Activated naive CD8-positive, alpha-beta T cell (primary cell): Measurements from ENCODE around the gene NMNAT3.

Experiments used
- H3K27ac Mint-ChIP-seq: one replicate; pipeline ENCODE4 v1.8.0; 2021; ENCODE audit warnings: mixed read lengths
- H3K27me3 Mint-ChIP-seq: one replicate; pipeline ENCODE4 v1.8.0; 2021; ENCODE audit warnings: mixed read lengths
- H3K36me3 Mint-ChIP-seq: one replicate; pipeline ENCODE4 v1.8.0; 2021; ENCODE audit warnings: mixed read lengths
- H3K4me1 Mint-ChIP-seq: one replicate; pipeline ENCODE4 v1.8.0; 2021; ENCODE audit warnings: low read depth, mixed read lengths
- H3K4me3 Mint-ChIP-seq: one replicate; pipeline ENCODE4 v1.8.0; 2021; ENCODE audit warnings: mild to moderate bottlenecking, mixed read lengths
- H3K9me3 Mint-ChIP-seq: one replicate; pipeline ENCODE4 v1.8.0; 2021; ENCODE audit warnings: low read depth, mixed read lengths

NMNAT3 gene

DNA sequence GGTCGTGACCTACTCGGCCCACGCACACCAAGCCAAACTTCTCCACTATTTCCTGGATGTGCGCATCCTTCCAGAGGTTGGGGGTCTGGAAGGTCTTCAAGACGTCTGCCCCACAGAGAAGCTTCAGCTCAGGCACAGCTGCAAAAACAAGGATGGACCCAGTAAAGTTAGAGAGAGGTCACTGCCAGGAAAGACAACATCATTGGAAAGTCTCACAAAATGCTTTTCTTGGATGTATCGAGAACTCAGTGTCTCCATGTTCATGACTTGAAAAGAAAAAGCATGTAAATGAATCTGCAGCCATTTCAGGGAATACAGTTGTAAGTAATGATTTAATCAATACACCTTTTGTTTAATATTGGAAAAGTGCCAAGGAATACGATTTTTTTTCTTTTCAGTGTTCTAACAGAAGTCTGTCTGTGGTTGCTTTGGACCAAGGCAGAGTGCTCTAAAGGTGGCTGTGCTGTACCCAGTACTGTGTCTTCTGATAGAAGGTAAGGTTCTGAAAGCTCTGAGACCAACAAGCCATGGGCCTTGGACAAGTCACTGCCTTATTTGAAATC is 116.4 kb downstream of the NMNAT3 start:
- Mint-ChIP-seq H3K36me3 (no peaks in the 10 kb centered on the region), H3K27me3 (no peaks in the 10 kb centered on the region), H3K4me1 (no peaks in the 10 kb centered on the region), H3K4me3 (no peak overlapping the region), H3K9me3 (no peaks in the 10 kb centered on the region), H3K27ac (no peak overlapping the region)

DNA sequence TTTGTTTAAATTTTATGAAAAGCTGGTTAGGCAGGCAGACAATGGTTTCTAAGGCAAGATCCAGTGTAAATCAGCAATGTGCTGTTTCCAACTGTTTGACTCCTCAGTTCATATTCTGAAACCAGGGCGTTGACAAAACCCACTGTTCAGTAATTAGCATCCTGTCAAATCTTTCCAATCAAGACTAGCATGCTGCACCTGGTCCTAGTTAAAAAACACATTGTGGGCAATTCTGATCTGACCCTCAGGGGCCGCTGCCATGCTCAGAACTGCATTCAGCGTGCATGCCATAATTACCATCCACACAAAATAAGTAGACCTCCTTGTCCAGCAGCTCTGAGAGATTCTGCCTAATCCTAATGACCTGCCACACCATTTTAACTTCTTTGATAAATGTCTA is 117.4 kb downstream of the NMNAT3 start:
- Mint-ChIP-seq H3K27me3 (no peaks in the 10 kb centered on the region), H3K4me1 (no peaks in the 10 kb centered on the region), H3K36me3 (no peaks in the 10 kb centered on the region), H3K27ac (no peak overlapping the region), H3K9me3 (no peaks in the 10 kb centered on the region), H3K4me3 (no peak overlapping the region)

DNA sequence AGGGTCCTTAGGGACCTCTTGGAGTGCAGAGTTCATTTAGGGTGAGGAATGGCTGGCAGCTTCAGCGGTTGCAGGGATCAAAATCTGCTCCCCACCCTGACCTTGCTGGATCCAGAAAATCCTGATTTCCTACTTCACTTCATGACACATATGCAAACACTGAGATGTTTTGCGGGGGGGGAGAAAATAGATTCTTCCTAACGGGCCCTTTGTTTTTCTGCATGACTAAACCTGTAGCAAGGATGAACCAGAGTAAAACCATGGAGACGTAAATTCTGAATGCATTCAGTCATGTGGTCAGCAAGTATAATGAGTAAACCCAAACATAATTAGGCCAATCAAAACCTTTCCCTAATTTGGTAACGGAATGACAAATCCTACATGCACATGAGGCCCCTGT is 118.2 kb downstream of the NMNAT3 start:
- H3K27me3 Mint-ChIP-seq = no peaks in the 10 kb centered on the region
- H3K27ac Mint-ChIP-seq = no peak overlapping the region
- H3K4me1 Mint-ChIP-seq = no peaks in the 10 kb centered on the region
- H3K4me3 Mint-ChIP-seq = no peak overlapping the region
- H3K36me3 Mint-ChIP-seq = no peaks in the 10 kb centered on the region
- no peaks in the 10 kb centered on the region for H3K9me3 Mint-ChIP-seq

DNA sequence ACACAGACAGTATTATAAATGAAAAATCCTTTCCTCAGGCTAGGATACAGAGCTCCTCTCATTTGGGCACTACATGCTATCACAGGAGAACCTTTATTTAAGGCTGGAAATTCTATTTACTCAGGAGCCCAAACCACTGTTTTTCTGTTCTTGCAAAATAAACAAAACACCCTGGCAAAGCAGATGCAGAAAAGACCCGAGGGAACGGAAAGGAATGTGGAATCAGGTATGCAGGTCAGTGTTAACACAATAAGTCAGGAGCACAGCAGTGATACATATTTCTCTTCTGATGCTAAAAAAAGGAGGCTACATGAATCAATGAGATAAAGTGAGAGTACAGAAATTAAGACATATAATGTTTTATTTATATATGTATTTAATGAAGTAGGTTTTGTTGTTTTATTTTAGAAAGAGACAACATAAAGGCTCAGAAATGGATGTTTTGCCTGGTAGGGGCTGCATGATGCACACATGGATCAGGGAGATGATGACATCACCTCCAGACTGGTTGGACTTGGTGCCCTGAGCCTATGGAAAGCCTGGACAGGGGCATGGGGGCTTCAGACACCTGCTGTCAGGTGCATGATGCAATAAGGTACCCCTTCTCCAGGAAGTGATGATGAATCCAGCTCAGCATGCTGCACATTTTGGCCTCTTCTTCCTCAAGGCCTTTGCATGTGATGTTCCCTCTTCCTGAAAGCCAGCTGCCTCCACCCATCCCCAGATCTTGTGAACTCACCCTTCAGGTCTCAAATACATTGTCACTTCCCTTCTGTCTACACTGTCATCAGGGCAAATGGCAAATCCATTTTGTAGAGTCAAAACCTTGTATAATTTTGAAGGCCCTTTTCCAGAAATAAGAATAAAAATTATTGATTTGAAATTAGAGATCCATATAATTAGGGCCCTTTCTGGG is 119.2 kb downstream of the NMNAT3 start:
- no peak overlapping the region for H3K27ac Mint-ChIP-seq
- H3K27me3 Mint-ChIP-seq = no peaks in the 10 kb centered on the region
- no peaks in the 10 kb centered on the region for H3K4me1 Mint-ChIP-seq
- H3K9me3 Mint-ChIP-seq = no peaks in the 10 kb centered on the region
- no peak overlapping the region for H3K4me3 Mint-ChIP-seq
- H3K36me3 Mint-ChIP-seq = no peaks in the 10 kb centered on the region

DNA sequence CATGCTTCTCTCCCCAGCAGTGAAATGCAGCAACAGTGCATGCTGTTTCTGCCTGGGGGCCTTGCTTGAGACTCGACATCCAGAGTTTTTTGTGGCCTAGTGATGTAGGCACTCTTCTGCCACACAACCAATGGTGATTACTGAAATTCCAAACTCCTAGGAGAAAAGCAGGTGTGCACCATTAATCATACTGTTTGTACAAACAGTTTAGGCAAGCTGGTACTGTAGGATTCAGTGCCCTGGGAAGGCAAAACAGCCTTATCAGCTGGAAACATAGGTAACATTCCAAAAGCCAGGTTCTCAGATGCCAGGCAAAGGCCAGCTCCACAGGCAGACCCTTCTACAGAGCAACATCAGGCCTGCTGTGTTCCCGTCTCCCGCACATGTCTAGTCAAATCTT is 120.7 kb downstream of the NMNAT3 start:
- no peaks in the 10 kb centered on the region for H3K9me3 Mint-ChIP-seq
- H3K4me1 Mint-ChIP-seq = no peaks in the 10 kb centered on the region
- H3K36me3 Mint-ChIP-seq = no peaks in the 10 kb centered on the region
- H3K27ac Mint-ChIP-seq = no peak overlapping the region
- H3K4me3 Mint-ChIP-seq = no peak overlapping the region
- H3K27me3 Mint-ChIP-seq = no peaks in the 10 kb centered on the region

DNA sequence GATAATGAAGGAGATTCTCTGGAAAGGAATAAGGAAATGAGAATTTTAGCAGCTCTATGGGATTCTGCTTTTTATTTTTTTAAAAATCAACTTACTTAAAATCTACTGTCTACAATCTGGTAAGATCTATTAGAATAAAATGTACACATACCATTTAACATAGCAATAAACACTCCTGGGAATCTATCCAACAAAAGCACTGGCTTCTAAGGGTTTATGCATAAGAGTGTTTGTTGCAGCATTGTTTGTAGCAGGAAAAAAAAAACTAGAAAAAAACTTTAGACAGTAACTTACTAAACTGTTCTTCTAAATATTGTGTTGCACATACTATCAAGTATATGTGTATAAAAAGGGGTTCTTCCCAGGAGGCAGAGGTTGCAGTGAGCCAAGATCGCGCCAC is 122.5 kb downstream of the NMNAT3 start:
- Mint-ChIP-seq H3K4me3 (no peak overlapping the region), H3K27ac (no peak overlapping the region), H3K36me3 (no peaks in the 10 kb centered on the region), H3K9me3 (no peaks in the 10 kb centered on the region), H3K27me3 (no peaks in the 10 kb centered on the region), H3K4me1 (no peaks in the 10 kb centered on the region)

DNA sequence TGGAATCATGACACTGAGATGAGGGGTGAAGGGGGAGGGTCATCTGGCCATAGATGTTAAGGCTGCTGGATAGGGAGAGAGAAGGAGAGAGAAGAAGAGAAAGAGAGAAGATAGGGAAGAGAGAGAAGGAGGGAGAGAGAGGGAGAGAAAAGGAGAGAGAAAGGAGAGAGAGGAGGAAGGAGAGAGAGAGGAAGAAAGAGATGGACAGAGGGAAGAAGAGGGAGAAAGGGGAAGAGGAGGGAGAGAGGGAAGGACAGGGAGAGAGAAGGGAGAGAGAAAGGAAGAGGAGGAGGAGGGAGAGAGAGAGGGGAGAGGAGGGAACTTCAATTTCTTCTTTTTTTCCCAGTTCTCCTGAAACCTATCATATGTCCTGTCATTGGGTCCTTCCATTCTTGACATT is 123.1 kb downstream of the NMNAT3 start:
- no peak overlapping the region for H3K27ac Mint-ChIP-seq
- H3K36me3 Mint-ChIP-seq = no peaks in the 10 kb centered on the region
- no peaks in the 10 kb centered on the region for H3K9me3 Mint-ChIP-seq
- peaks cover 4% of the 10 kb centered on the region for H3K27me3 Mint-ChIP-seq
- no peaks in the 10 kb centered on the region for H3K4me1 Mint-ChIP-seq
- no peak overlapping the region for H3K4me3 Mint-ChIP-seq

DNA sequence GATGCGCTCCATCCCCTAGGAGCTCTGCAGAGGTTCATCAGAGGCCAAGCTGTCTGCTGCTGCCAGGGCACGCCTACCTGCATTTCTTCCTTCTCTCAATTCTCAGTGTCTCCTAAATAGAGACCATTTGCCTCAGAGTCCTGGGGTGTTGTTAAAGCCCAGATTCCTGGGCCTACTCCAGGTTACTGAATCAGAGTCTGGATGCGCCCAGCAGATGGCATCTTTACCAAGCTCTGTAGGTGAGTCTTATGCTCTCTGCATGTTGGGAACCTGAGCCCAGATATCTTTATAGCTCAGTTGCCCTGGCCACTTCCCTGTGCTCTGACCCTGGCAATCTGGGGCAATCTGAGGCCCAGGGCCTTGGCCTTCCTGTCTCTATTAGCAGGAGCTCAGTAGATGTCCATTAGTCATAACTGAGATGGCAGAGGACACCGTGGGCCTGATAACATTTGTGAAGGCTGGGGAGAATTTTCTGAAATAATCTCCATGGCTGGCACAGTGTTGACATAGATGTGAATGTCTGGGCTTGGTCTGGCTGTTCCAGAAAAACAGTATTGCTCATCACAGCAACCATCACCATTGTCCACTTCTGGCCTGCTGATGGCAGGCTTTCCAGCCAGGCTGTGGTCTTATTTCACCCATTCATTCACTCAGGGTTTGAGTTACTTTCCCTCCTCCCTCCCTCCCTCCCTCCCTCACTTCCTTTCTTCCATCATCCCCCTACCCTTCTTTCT is 125.0 kb downstream of the NMNAT3 start:
- H3K27ac Mint-ChIP-seq = no peak overlapping the region
- H3K9me3 Mint-ChIP-seq = no peaks in the 10 kb centered on the region
- no peaks in the 10 kb centered on the region for H3K4me1 Mint-ChIP-seq
- H3K27me3 Mint-ChIP-seq = peaks cover 5% of the 10 kb centered on the region
- no peaks in the 10 kb centered on the region for H3K36me3 Mint-ChIP-seq
- H3K4me3 Mint-ChIP-seq = no peak overlapping the region

DNA sequence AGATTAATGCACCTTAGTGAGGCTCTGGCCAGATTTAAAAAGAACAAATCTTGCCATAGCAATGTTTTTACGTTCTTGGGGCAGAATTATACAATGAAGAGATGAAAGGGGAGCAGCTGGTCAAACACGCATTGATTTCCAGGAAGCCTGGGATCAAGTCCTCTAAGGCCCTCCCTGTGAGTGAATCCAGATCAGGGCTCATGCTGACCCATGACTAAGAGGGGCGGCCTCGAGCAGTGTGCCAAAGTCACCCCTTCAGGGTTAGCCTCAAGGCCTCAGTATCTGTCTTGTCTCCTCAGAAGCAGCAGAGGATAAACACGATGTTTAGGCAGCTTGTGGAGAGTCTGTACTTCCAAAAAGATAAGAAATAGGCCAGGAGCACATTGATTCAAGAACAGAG is 129.0 kb downstream of the NMNAT3 start:
- Mint-ChIP-seq H3K9me3 (no peaks in the 10 kb centered on the region), H3K27me3 (peaks cover 6% of the 10 kb centered on the region), H3K4me3 (no peak overlapping the region), H3K36me3 (no peaks in the 10 kb centered on the region), H3K4me1 (no peaks in the 10 kb centered on the region), H3K27ac (no peak overlapping the region)

DNA sequence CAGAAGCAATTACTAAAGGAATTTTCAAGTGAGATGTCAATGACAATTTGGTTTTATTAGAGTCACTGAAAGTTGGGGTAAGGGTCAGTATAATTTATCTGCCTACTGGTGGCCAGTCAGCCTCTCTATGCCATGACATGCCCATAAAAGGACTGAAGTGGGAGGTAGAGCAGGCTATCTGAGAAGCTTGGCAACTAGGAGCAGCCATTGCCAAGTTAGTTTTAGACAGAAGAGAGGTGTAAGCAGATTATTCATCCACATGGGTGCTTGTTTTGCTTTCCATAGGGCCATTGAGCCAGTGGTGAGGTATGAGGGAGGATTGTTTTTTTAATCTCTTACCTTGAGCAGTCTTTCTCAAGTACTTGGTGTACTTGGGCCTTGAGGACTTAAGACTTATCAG is 130.1 kb downstream of the NMNAT3 start:
- Mint-ChIP-seq H3K4me1 (no peaks in the 10 kb centered on the region), H3K27me3 (peaks cover 11% of the 10 kb centered on the region), H3K36me3 (no peaks in the 10 kb centered on the region)

DNA sequence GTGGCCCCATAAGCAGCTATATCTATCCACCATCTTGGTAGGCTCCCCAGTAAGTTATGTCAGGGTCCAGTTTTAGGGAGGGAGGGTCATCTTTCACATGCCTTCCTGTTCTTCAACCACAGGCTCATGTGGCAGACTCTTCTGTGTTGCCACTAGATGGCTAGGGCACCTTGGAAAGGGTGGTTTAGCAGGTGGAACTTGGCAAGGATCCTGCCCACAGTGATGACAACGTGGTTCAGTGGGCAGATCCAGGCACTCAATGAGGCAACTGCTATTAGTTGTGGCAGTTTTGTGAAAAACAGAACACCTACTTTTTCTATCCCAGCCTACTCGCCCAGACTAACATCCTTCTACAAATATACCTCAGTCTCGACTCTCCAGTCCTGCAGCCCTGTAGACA is 131.0 kb downstream of the NMNAT3 start:
- Mint-ChIP-seq H3K4me3 (no peak overlapping the region), H3K9me3 (no peaks in the 10 kb centered on the region), H3K36me3 (no peaks in the 10 kb centered on the region), H3K4me1 (no peaks in the 10 kb centered on the region), H3K27ac (no peak overlapping the region), H3K27me3 (peaks cover 19% of the 10 kb centered on the region)

More for the DNA sequence above, 130.1 kb downstream of the NMNAT3 start:
- H3K4me3 Mint-ChIP-seq = no peak overlapping the region
- H3K27ac Mint-ChIP-seq = no peak overlapping the region
- H3K9me3 Mint-ChIP-seq = no peaks in the 10 kb centered on the region

DNA sequence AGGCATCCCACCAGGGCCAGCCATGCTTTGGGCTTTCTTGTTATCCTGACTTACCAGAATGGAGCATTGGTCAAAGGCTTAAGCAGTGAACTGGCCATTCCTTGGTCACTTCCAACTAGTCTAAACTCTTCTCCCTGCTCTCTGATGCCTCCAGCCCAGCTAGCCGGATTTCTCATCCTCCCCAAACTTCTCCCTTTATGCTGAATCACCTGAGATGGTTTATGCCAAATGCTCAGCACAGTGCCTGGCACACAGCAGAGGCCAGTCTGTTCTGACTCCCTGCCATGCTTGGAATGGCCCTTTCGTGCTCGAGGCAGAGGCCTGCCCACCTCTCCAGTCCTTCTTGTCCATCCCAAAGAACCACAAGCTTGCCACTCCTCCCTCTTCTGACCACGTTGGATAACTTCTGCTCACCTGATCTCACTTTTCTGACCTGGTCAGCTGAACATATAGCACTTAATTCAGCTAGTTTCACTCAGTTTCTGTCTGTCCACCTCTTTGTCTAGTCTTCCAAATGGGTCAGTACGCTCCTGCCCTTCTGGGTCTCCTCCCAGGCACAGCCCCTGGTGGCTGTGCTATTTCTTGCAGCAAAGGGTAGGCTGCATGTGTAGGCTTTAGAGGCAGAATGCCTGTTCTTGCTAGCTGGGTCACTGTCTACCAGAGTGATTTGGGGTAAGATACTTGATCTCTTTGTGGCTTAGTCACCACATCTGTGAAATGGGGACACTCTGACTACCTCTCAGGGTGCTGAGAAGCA is 136.1 kb downstream of the NMNAT3 start:
- Mint-ChIP-seq H3K4me1 (peaks cover 12% of the 10 kb centered on the region), H3K27ac (no peak overlapping the region), H3K36me3 (no peaks in the 10 kb centered on the region), H3K4me3 (no peak overlapping the region), H3K9me3 (no peaks in the 10 kb centered on the region), H3K27me3 (peaks cover 33% of the 10 kb centered on the region)

DNA sequence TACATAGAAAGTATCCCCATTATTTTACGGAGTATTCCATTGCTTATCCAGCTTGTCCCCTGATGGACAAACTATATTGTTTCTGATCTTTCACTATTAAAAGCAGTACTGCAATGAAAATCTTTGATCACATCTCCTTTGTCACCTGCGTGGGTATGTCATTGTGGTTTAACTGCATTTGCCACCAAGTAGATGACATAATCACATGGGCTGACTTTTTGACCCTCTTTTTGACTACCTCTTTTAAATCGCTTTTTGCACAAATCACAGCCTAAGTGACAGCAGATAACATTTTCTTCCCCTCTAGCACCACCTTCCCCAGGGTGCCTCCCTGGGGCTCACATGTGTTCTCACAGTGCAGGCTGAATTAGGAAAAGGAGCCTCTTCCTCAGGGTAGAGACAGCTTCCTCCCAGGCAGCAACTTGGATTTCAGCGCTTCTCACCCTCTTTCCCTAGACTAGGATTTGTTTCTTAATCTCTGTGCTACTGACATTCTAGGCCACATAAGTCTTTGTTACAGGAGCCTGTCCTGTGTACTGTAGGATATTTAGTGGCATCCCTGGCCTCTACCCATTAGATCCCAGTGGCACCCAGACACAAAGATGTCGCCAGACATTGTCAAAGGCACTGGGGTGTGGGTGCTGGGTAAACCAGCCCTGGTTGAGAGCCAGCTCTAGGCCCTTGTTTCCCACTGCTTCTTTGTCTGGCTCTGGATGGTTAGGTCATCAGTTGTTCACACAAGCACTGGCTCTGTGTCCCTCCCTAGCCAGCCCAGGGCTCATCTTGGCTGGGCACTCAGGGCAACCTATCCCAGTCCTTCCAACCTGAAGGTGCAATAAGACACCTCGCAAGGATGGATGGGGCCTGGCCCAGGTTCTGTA is 136.9 kb downstream of the NMNAT3 start:
- H3K4me1 Mint-ChIP-seq = peaks cover 12% of the 10 kb centered on the region
- no peaks in the 10 kb centered on the region for H3K36me3 Mint-ChIP-seq
- no peak overlapping the region for H3K27ac Mint-ChIP-seq
- peaks cover 33% of the 10 kb centered on the region for H3K27me3 Mint-ChIP-seq
- peak overlapping the region; percentile 9 for H3K4me3 Mint-ChIP-seq
- H3K9me3 Mint-ChIP-seq = no peaks in the 10 kb centered on the region

DNA sequence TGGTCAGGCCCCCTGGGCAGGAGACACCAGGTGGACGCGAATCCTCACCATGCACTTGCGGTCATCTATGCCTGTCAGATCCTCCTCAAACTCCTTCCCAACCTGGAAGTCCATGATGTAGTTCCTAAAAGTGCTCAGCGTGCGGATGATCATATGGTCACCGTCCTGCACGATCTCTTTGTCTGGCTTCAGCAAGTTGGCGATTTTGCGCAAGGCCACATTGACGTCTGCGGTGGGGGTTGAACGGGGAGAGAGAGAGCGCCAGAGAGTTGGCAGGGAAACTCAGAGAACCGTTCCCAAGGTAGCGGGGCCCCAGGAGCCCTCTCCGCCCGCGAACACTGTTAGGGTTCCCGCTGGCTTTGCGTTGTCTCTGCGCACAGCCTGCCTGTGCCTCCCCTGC is 139.0 kb downstream of the NMNAT3 start:
- Mint-ChIP-seq H3K4me3 (no peak overlapping the region), H3K27ac (no peak overlapping the region), H3K4me1 (peaks cover 12% of the 10 kb centered on the region), H3K36me3 (no peaks in the 10 kb centered on the region), H3K27me3 (peaks cover 32% of the 10 kb centered on the region), H3K9me3 (no peaks in the 10 kb centered on the region)
